Endometrial microvascular endothelial cells (primary cell): ENCODE measurements around the gene IL17D. TPM values are rescaled to one million over a fixed set of nuclear protein-coding genes. Genes with fewer than 3 reads are reported as not detected.

Source experiments
- in situ Hi-C: cut with HindIII; loops from 2 replicates; pipeline ENCODE4 v1.10.0; 2017; ENCODE audit warnings: low sequenced_read_pairs, low pct_unique_long_range_greater_than_20kb; ENCODE audit errors: inconsistent ontology term
- total RNA-seq: library from RNA; depleted of rRNA; stranded (reverse); fragments of >200 nt; gene quantifications from one replicate; pipeline ENCODE4 v1.2.3, GENCODE V29; 2015; ENCODE audit errors: inconsistent ontology term

IL17D gene
- total RNA-seq, 1 donor from 2014 or later, result 1.8 TPM

- in situ Hi-C loops, result no loop called here
Observed at GRCh38 chr13:20760872-20761271, 57.4 kb downstream of the IL17D start.

DNA sequence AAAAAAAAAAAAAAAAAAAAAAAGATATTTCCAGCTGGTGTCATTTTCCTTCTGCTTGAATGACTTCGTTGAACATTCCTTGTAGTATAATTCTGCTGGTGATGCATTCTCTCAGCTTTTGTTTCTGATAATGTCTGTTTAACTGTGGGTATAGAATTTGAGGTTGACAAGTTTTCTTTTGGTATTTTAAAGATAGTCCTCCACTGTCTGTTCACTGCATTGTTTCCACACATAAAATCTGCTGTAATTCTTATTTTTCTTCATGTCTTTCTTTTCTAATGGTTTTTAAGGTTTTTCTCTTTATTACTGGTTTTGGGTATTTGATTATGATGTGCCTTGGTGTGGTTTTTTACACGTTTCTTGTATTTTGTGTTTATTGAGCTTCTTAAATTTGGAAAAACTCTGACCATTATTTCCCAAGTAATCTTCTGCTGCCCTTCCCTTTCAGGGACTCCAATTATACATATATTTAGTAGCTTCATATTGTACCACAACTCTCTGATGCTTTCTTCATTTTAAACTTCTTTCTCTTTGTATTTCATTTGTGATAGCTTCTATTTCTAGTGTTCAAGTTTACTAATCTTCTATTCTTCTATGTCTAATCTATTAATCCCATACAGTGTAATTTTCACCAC lies 63.9 kb downstream of the IL17D start:
- in situ Hi-C loops, result no loop called here

- in situ Hi-C loops, result no loop called here
Observed at GRCh38 chr13:20769091-20769490, 65.6 kb downstream of the IL17D start.

GRCh38 chr13:20769834-20770233 lies 66.3 kb downstream of the IL17D start:
- in situ Hi-C loops, result no loop called here

Other genes with a start within 250 kb of the IL17D start
- 53.2 TPM for gene CRYL1, start 177.8 kb upstream of the IL17D start, total RNA-seq
- gene IFT88, start 136.5 kb upstream of the IL17D start, total RNA-seq, result 7.8 TPM
- 27.7 TPM for gene EEF1AKMT1, start 70.3 kb downstream of the IL17D start, total RNA-seq
- gene XPO4, start 199.0 kb downstream of the IL17D start, total RNA-seq, result 33.5 TPM